A549 (cell line): ENCODE measurements around the gene ZNF564. TPM values are rescaled to one million over a fixed set of nuclear protein-coding genes. Genes with fewer than 3 reads are reported as not detected.

Experiments
- ATAC-seq, 2 experiments: fragments of 200-7000 bp in 1 of 2; fragments of >200 bp in 1 of 2; cut with Nextera tagmentation in 1 of 2; cut with Tn5 transposase in 1 of 2; 3 replicates each; pipeline versions ENCODE4 v1.8.0 to v1.9.1; 2018 to 2020; ENCODE audit warnings: mild to moderate bottlenecking in 1 of 2, moderate library complexity in 1 of 2
- CTCF ChIA-PET: fragments of 300-600 bp; sonication (Branson Sonifier 250); formaldehyde crosslinking; extraction: SDS; loops from one replicate; lab custom pipeline; 2021; ENCODE audit warnings: antibody characterized with exemption, inconsistent platforms; lab: Yijun Ruan, JAX
- POLR2A ChIA-PET: fragments of 350-600 bp; formaldehyde crosslinking; extraction: SDS; loops from one replicate; lab custom pipeline; 2021; ENCODE audit warnings: antibody characterized with exemption, inconsistent platforms; lab: Yijun Ruan, JAX
- DNase-seq, 2 experiments: peaks; one replicate each; pipeline versions ENCODE4 v3.0.0 to v3.0.0-alpha.2; 2011 to 2016; ENCODE audit warnings: low read depth in 1 of 2, low spot score in 1 of 2
- FAIRE-seq: peaks from 2 replicates; lab custom pipeline; 2011; peaks lifted over from hg19 to GRCh38; lab: Jason Lieb, UNC
- H3K27ac ChIP-seq, 2 experiments: fragments of >200 bp; sonication (Bioruptor Twin); formaldehyde crosslinking; 3 replicates each; pipeline ENCODE4 v1.5.1; 2016 to 2017
- H3K4me1 ChIP-seq: fragments of >200 bp; sonication (Bioruptor Twin); formaldehyde crosslinking; 3 replicates; pipeline ENCODE4 v1.6.1; 2016
- H3K4me2 ChIP-seq: fragments of >200 bp; sonication (Bioruptor Twin); formaldehyde crosslinking; 3 replicates; pipeline ENCODE4 v1.6.1; 2016
- H3K4me3 ChIP-seq: fragments of >200 bp; sonication (Bioruptor Twin); formaldehyde crosslinking; 3 replicates; pipeline ENCODE4 v1.5.1; 2016
- H3K9me3 ChIP-seq: fragments of >200 bp; sonication (Bioruptor Twin); formaldehyde crosslinking; 3 replicates; pipeline ENCODE4 v1.6.1; 2016
- BCL3 ChIP-seq: fragments of >200 bp; sonication (Bioruptor Twin); formaldehyde crosslinking; IDR thresholded peaks from 3 replicates; pipeline ENCODE4 v1.6.1; 2016
- CBX2 ChIP-seq: fragments of 200-600 bp; sonication (generic); IDR thresholded peaks from 2 replicates; pipeline ENCODE4 v1.6.1; 2016; ENCODE audit warnings: low read depth, mild to moderate bottlenecking, borderline replicate concordance
- CHD4 ChIP-seq: fragments of 200-600 bp; sonication (generic); IDR thresholded peaks from 2 replicates; pipeline ENCODE4 v1.6.1; 2016; ENCODE audit warnings: antibody characterized with exemption, mild to moderate bottlenecking, borderline replicate concordance
- E2F6 ChIP-seq: IDR thresholded peaks from 2 replicates; pipeline ENCODE4 v1.6.1; 2012; ENCODE audit warnings: low read depth, borderline replicate concordance
- EHF ChIP-seq: fragments of 250-450 bp; sonication (Bioruptor Pico); IDR thresholded peaks from 2 replicates; pipeline ENCODE4 v1.5.0; 2020; ENCODE audit warnings: mild to moderate bottlenecking
- ESRRA ChIP-seq: fragments of 150-350 bp; IDR thresholded peaks from 2 replicates; pipeline ENCODE4 v1.6.1; 2014; ENCODE audit warnings: mild to moderate bottlenecking, low read length, borderline replicate concordance
- FOXS1 ChIP-seq: fragments of 250-450 bp; sonication (Bioruptor Pico); IDR thresholded peaks from 2 replicates; pipeline ENCODE4 v1.5.0; 2020; ENCODE audit warnings: mild to moderate bottlenecking, moderate library complexity
- HOXB13 ChIP-seq: fragments of 250-450 bp; sonication (Bioruptor Pico); IDR thresholded peaks from 2 replicates; pipeline ENCODE4 v1.5.0; 2020; ENCODE audit warnings: low read depth, mild to moderate bottlenecking, moderate library complexity
- HOXB5 ChIP-seq: fragments of 250-450 bp; sonication (Bioruptor Pico); IDR thresholded peaks from 2 replicates; pipeline ENCODE4 v1.5.0; 2020; ENCODE audit warnings: mild to moderate bottlenecking, moderate library complexity
- JUNB ChIP-seq: fragments of >200 bp; sonication (Bioruptor Twin); formaldehyde crosslinking; IDR thresholded peaks from 2 replicates; pipeline ENCODE4 v1.6.1; 2016
- KDM1A ChIP-seq: fragments of 200-600 bp; sonication (generic); IDR thresholded peaks from 2 replicates; pipeline ENCODE4 v1.6.1; 2016; ENCODE audit warnings: low read depth, mild to moderate bottlenecking
- KDM5A ChIP-seq: fragments of 200-600 bp; sonication (generic); IDR thresholded peaks from 2 replicates; pipeline ENCODE4 v1.6.1; 2016; ENCODE audit warnings: antibody characterized with exemption, mild to moderate bottlenecking
- MAZ ChIP-seq: fragments of 150-350 bp; IDR thresholded peaks from 2 replicates; pipeline ENCODE4 v1.6.1; 2014; ENCODE audit warnings: antibody characterized with exemption, low read depth, low read length, borderline replicate concordance
- NPAS2 ChIP-seq: fragments of 250-450 bp; sonication (Bioruptor Pico); IDR thresholded peaks from 2 replicates; pipeline ENCODE4 v1.8.0; 2022; ENCODE audit warnings: mild to moderate bottlenecking, moderate library complexity, borderline replicate concordance
- NR3C1 ChIP-seq: fragments of >200 bp; sonication (Bioruptor Twin); formaldehyde crosslinking; IDR thresholded peaks from 3 replicates; pipeline ENCODE4 v1.6.1; 2017
- POLR2AphosphoS2 ChIP-seq: conservative IDR thresholded peaks from 2 replicates; pipeline ENCODE4 v1.6.1; 2012; ENCODE audit warnings: low read length, improper control_type of control experiment, inconsistent platforms
- SMC3 ChIP-seq: fragments of >200 bp; sonication (Bioruptor Twin); formaldehyde crosslinking; IDR thresholded peaks from 3 replicates; pipeline ENCODE4 v1.6.1; 2018; ENCODE audit warnings: inconsistent platforms
- TFCP2L1 ChIP-seq: fragments of 250-450 bp; sonication (Bioruptor Pico); IDR thresholded peaks from 2 replicates; pipeline ENCODE4 v1.5.0; 2021; ENCODE audit warnings: mild to moderate bottlenecking
- TP53 ChIP-seq: fragments of 250-450 bp; sonication (Bioruptor Pico); IDR thresholded peaks from 2 replicates; pipeline ENCODE4 v1.5.0; 2021; ENCODE audit warnings: mild to moderate bottlenecking, moderate library complexity
- ZC3H11A ChIP-seq: fragments of 450-650 bp; IDR thresholded peaks from 2 replicates; pipeline ENCODE4 v1.6.1; 2014; ENCODE audit warnings: antibody characterized with exemption, mild to moderate bottlenecking
- ZFP36 ChIP-seq: fragments of 450-650 bp; IDR thresholded peaks from 2 replicates; pipeline ENCODE4 v1.6.1; 2014; ENCODE audit warnings: borderline replicate concordance; ENCODE audit not compliant: partially characterized antibody
- WGBS: methylation state at CpG from one replicate; pipeline ENCODE4 v1.1.6; 2017; ENCODE audit errors: missing lambda C conversion rate; 5-methylcytosine and 5-hydroxymethylcytosine counted together
- polyA plus RNA-seq, 4 experiments: library from polyadenylated mRNA; depleted of rRNA in 3 of 4; stranded (reverse); fragments of >200 nt; fragmentation: RNase III in 1 of 4; extraction: RNeasy Plus Mini Kit Qiagen cat#74134 plus additional on column Dnase treatment in 1 of 4; gene quantifications; 2 replicates in 3 of 4; 3 replicates in 1 of 4; pipeline ENCODE4 v1.2.3, GENCODE V29; 2011 to 2017
- TF ChIP-seq, protein P1 (sequence below): fragments of >200 bp; sonication (Bioruptor Twin); formaldehyde crosslinking; IDR thresholded peaks from 2 replicates; pipeline ENCODE4 v1.6.1; 2016

The ZNF564 gene
- polyA plus RNA-seq, 2 of the 4 experiments (the other 2 are of a cell fraction): 1.9 to 2.5 TPM

DNA sequence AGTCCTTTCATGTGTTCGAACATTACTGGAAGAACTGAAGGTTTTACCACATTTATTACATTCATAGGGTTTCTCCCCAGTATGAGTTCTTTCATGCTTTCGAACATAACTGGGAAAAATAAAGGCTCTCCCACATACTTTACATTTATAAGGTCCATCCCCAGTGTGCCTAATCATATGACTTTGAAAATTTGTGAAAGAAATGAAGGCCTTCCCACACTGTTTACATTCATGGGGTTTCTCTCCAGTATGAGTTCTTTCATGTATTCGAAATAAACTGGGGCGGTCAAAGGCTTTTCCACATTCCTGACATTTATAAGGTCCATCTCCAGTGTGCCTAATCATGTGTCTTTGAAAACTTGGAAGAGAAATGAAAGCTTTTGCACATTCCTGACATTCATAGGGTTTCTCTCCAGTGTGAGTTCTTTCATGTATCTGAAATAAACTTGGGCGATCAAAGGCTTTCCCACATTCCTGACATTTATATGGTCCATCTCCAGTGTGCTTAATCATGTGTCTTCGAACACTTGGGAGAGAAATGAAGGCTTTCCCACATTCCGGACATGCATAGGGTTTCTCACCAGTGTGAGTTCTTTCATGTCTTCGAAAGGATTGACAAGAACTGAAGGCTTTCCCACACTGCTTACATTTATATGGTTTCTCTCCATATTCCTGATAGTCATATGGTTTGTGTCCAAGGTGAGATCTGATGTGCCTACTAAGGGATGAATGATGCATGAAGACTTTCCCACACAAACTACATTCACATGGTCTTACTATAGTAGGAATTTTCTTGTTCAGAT is 24.0 kb downstream of the ZNF564 start:
- no peaks in the 10 kb centered on the region for H3K4me1 ChIP-seq
- ChIA-PET CTCF (no interaction called here), POLR2A (no interaction called here)
- TF ChIP-seq, protein P1, sequence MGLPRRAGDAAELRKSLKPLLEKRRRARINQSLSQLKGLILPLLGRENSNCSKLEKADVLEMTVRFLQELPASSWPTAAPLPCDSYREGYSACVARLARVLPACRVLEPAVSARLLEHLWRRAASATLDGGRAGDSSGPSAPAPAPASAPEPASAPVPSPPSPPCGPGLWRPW: 0 out of 2 replicates have a peak, but pooled peaks have one; percentile 9
- TF ChIP-seq SMC3 (no peak), KDM1A (0 out of 2 replicates have a peak, but pooled peaks have one; percentile 47)
- no peak overlapping the region for H3K4me3 ChIP-seq
- no peak overlapping the region for H3K27ac ChIP-seq
- ATAC-seq (no peak), DNase-seq (peak in 1 of 2 experiments; percentile 62), FAIRE-seq (no peak)
- WGBS: 91% methylated on average over 8 of the region's 8 CpGs
- no peak overlapping the region for H3K4me2 ChIP-seq
- peaks cover 96% of the 10 kb centered on the region for H3K9me3 ChIP-seq

DNA sequence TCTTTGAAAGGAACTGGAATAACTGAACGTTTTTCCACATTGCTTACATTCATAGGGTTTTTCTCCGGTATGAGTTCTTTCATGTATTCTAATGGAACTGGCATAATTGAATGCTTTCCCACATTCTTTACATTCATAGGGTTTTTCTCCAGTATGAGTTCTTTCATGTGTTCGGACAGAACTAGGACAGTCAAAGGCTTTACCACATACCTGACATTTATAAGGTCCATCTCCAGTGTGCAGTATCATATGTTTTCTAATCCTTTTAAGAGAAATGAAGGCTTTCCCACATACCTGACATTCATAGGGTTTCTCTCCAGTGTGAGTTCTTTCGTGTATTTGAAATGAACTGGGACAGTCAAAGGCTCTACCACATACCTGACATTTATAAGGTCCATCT is 24.7 kb downstream of the ZNF564 start:
- H3K4me1 ChIP-seq: no peaks in the 10 kb centered on the region
- POLR2A ChIA-PET: no interaction called here
- no peak for TF ChIP-seq EHF (CRISPR knock-in tag)
- TF ChIP-seq BCL3: no peak
- no peak for TF ChIP-seq MAZ
- TF ChIP-seq POLR2AphosphoS2: no peak
- TF ChIP-seq CHD4: no peak
- no peak for TF ChIP-seq TFCP2L1 (CRISPR knock-in tag)
- no peak for TF ChIP-seq FOXS1 (CRISPR knock-in tag)
- no peak for TF ChIP-seq CBX2
- no peak for TF ChIP-seq ESRRA
- ATAC-seq (no peak), DNase-seq (no peak), FAIRE-seq (no peak)
- WGBS: 70% methylated on average over 4 of the region's 4 CpGs
- H3K27ac ChIP-seq: no peak overlapping the region
- H3K4me2 ChIP-seq: no peak overlapping the region
- peaks cover 98% of the 10 kb centered on the region for H3K9me3 ChIP-seq
- CTCF ChIA-PET: no interaction called here
- no peak overlapping the region for H3K4me3 ChIP-seq

GRCh38 chr19:12521996-12522395 is 29.3 kb downstream of the ZNF564 start:
- H3K4me2 ChIP-seq: no peak overlapping the region
- TF ChIP-seq HOXB5 (no peak), TP53 (CRISPR knock-in tag) (no peak), NR3C1 (no peak), HOXB13 (CRISPR knock-in tag) (no peak), ZC3H11A (no peak), NPAS2 (CRISPR knock-in tag) (no peak), E2F6 (no peak), EHF (CRISPR knock-in tag) (no peak), CBX2 (no peak), FOXS1 (CRISPR knock-in tag) (no peak), JUNB (no peak), KDM5A (no peak), ZFP36 (no peak)
- TF ChIP-seq, protein P1: no peak
- TF ChIP-seq, all 56 proteins: peak for 0
- ChIA-PET CTCF (no interaction called here), POLR2A (no interaction called here)
- ATAC-seq (no peak), FAIRE-seq (no peak), DNase-seq (peak in 1 of 2 experiments; percentile 18)
- H3K4me1 ChIP-seq: no peaks in the 10 kb centered on the region
- peaks cover 85% of the 10 kb centered on the region for H3K9me3 ChIP-seq
- 96% methylated on average over 6 of the region's 6 CpGs for WGBS
- H3K27ac ChIP-seq: no peak overlapping the region
- H3K4me3 ChIP-seq: no peak overlapping the region
